Measurements from ENCODE around the gene GRB10.

Gene GRB10

DNA sequence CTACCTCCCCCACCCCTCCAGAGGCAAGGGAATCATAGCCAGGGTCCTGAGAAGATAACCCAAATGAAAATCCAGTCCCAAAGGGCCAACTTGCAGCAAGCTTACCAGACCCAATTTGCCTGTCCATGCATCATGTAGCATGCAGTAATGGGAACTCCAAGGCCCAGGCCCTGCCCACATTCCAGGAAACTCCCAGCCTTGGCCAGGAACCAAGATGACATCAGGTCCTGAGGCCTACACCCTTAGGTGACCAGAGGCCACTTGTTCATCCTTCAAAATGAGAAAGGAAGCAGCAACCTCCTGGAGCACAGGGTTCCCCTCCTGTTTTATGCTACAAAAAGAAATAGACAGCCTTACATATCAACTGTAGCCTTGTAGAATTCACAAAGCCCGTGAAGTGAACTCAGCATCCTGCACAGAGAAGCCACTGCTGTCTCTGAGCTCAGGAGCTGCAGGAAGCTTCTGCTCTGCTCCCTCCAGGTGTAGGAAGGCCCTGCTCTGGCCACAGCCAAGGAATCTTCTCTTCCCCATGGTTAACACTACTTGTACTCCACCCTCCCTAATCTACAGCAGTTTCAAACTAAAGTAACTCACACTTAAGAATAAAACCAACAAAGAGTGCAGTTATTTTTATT, 30.3 kb upstream of the GRB10 start:
- no peaks in the 10 kb centered on the region for H3K36me3 Mint-ChIP-seq (ENCODE audit: low read depth)
- H3K9me3 Mint-ChIP-seq = no peaks in the 10 kb centered on the region
- H3K27me3 Mint-ChIP-seq = peaks cover 5% of the 10 kb centered on the region

DNA sequence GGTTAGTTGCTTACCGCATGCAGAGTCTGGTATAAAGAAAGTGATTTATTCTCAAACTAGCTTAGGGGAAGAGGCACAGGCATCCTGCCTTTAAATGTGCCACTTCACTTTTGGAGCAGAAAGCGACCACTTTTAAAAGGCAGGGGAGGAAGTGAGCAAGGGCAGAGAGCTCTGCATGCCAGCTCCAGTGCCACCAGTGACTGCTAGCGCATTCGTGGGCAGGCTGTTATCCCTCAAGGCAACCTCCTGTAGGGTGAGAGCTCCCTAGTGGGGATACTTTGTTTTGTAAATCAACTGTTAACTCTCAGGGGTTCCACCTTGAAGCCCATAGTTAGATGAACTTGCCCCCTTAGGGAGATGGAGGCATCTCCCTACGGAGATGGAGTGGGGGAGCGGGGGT, 29.4 kb upstream of the GRB10 start:
- no peaks in the 10 kb centered on the region for H3K9me3 Mint-ChIP-seq
- H3K27ac Mint-ChIP-seq = no peak overlapping the region
- H3K27me3 Mint-ChIP-seq = peaks cover 5% of the 10 kb centered on the region
- no peak overlapping the region for H3K4me3 Mint-ChIP-seq
- no peaks in the 10 kb centered on the region for H3K4me1 Mint-ChIP-seq (ENCODE audit: low read depth)
- no peaks in the 10 kb centered on the region for H3K36me3 Mint-ChIP-seq (ENCODE audit: low read depth)

More for the DNA sequence above, 30.3 kb upstream of the GRB10 start:
- no peaks in the 10 kb centered on the region for H3K4me1 Mint-ChIP-seq (ENCODE audit: low read depth)
- H3K4me3 Mint-ChIP-seq = no peak overlapping the region
- H3K27ac Mint-ChIP-seq = no peak overlapping the region

DNA sequence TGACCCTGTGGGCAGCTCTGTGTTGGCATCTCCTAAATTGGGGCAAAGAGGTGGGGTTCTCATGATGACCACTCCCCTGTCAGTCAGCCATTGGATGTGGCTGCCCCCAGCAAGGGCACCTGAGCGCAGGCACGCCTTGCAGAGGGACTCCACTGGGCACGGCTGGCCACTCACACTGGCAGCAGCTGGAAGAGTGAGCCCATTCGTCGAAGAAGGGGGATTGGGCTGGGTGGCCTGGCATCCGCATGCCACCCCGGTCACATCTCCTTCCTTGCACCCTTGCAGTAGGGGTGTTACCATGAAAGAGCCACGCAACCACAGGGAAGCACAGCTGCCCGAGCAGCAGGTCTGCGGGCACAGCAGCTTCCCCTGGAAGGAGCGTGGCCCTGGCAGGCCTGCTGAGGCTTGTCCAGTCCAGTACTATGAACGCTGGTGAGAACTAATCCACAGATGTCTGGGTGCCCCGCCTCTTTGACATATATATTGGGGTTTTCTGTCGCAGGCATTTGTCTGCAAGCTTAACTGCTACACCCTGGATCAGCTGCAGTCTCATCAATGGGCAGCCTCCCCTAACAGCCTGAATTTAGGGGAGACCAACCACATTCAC, 25.7 kb upstream of the GRB10 start:
- no peaks in the 10 kb centered on the region for H3K27me3 Mint-ChIP-seq
- H3K4me1 Mint-ChIP-seq (ENCODE audit: low read depth) = peaks cover 14% of the 10 kb centered on the region
- H3K27ac Mint-ChIP-seq = no peak overlapping the region
- no peak overlapping the region for H3K4me3 Mint-ChIP-seq
- no peaks in the 10 kb centered on the region for H3K9me3 Mint-ChIP-seq
- H3K36me3 Mint-ChIP-seq (ENCODE audit: low read depth) = no peaks in the 10 kb centered on the region

DNA sequence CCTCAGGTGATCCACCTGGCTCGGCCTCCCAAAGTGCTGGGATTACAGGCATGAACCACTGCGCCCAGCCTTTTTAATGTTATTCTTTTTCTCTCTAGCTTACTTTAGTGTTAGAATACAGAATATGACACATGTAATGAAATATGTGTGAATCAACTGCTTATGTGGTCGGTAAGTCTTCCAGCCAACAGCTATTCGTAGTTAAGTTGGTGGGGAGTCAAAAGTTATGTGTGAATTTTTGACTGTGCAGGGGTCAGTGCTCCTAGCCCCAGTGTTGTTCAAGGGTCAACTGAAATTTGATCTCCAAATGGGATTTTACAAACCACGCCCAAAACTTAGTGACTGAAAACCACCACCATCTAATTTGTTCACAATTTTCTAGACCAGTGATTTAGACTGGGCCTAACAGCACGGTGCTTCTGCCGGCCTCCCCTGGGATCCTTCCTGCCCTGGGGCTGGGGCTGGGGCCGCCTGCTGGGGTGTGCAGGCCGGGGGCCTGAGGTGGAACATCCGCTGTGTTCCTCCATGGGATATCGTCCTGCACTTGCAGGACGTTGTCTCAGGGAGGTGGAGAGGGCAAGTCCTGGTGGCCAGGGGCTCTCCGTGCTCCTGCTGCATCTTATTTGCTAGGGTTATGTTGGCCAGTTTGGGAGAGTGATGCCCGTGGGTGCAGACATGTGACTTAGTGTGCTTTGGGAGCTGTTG, 24.5 kb upstream of the GRB10 start:
- H3K36me3 Mint-ChIP-seq (ENCODE audit: low read depth) = no peaks in the 10 kb centered on the region
- no peak overlapping the region for H3K4me3 Mint-ChIP-seq
- H3K27me3 Mint-ChIP-seq = no peaks in the 10 kb centered on the region
- no peaks in the 10 kb centered on the region for H3K9me3 Mint-ChIP-seq
- H3K27ac Mint-ChIP-seq = no peak overlapping the region
- peaks cover 14% of the 10 kb centered on the region for H3K4me1 Mint-ChIP-seq (ENCODE audit: low read depth)

DNA sequence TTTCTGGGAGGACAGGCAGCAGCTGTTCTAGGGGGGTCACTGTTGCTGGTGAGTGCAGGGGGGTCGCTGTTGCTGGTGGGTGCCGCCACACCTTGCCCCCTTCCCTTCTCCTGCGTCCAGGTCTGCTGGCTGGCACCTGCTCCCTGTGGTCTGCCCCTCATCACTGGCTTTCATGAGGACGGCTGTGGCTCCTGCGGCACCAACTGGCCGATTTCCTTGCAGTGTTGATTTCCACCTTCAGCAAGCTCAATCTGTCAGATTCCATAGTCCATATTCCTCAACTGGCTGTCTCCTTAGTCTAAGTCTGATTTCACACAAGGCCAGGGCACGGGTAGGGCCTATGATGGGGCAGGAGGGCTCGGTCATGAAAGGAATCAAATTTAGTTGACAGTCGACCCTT, 23.4 kb upstream of the GRB10 start:
- Mint-ChIP-seq H3K27me3 (peaks cover 4% of the 10 kb centered on the region), H3K4me3 (no peak overlapping the region), H3K9me3 (no peaks in the 10 kb centered on the region), H3K4me1 (ENCODE audit: low read depth) (peaks cover 14% of the 10 kb centered on the region), H3K36me3 (ENCODE audit: low read depth) (no peaks in the 10 kb centered on the region), H3K27ac (no peak overlapping the region)

DNA sequence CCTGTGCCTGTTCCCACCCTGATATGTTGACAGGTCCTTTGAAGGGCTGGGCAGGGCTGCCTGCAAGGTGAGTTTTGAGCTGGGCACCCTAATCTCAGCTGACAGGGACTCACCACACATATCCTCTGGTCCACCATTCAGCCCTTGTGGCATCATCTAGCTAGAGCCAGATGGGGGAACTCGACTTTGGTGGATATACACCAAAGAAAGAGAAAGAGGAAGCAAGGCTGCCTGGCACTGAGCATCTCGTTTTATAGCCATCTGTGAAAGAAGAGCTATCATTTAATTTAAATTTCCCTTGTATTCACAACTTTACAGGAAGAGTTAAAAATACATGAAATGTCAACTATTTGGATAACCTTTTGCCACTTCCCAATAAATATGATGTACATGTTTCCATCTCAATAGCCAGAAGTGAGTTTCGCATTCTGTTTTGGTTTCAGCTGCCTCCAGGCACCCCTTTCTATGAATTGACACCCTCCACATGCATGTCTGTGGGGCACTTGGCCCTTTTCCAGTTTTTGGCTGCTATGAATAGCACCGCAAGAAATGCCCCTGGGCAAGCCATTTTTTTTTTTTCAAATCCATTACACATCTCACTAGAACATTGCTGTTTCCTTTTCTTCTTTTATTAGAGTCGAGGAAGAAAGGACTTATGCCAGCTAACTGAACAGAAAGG, 22.9 kb upstream of the GRB10 start:
- Mint-ChIP-seq H3K27ac (no peak overlapping the region), H3K27me3 (peaks cover 4% of the 10 kb centered on the region), H3K4me1 (ENCODE audit: low read depth) (peaks cover 14% of the 10 kb centered on the region), H3K4me3 (no peak overlapping the region), H3K36me3 (ENCODE audit: low read depth) (no peaks in the 10 kb centered on the region), H3K9me3 (no peaks in the 10 kb centered on the region)

DNA sequence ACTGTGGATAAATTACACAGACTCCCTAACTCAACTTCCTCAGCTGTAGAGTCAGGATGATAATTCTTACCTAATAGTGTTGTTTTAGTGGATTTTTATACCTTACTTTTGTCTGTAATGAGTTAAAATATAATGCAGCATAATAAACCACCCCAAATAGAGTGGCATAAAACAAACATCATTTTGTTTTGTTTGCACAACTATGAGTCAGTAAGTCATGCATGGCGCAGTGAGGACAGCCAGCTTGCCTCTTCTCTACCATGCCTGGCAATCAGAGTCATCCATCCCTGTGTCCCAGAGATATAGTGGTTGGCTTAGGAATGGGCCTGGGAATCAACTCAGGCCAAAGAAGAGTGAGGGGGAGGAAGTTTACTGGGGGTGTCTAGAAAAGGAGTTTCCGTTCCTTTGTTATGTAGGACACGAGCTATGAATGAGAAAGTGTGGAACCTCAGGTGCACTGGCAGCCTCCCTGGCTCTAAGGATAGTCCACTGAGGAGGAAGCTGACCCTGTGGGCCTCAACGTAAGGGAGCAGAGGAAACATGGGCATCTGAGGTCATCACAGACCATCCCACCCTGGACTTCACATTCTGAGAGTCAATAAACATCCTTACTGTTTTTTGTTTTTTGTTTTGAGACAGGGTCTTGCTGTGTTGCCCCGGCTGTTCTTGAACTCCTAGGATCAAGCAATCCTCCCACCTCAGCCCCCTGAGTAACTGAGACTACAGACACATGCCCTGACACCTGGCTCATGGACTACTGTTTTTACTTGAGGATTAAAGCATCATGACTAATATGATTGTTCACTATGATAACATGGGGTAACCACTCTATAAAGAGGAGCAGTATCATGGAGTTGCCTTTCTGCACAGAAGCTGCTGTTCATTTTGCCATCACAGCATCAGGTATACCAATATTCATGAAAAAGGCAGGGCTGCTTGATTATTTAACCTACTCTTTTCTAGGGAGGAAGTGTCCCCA, 21.0 kb upstream of the GRB10 start:
- H3K9me3 Mint-ChIP-seq = no peaks in the 10 kb centered on the region
- H3K36me3 Mint-ChIP-seq (ENCODE audit: low read depth) = no peaks in the 10 kb centered on the region
- no peak overlapping the region for H3K4me3 Mint-ChIP-seq
- peaks cover 6% of the 10 kb centered on the region for H3K27me3 Mint-ChIP-seq
- H3K4me1 Mint-ChIP-seq (ENCODE audit: low read depth) = peaks cover 14% of the 10 kb centered on the region
- no peak overlapping the region for H3K27ac Mint-ChIP-seq

DNA sequence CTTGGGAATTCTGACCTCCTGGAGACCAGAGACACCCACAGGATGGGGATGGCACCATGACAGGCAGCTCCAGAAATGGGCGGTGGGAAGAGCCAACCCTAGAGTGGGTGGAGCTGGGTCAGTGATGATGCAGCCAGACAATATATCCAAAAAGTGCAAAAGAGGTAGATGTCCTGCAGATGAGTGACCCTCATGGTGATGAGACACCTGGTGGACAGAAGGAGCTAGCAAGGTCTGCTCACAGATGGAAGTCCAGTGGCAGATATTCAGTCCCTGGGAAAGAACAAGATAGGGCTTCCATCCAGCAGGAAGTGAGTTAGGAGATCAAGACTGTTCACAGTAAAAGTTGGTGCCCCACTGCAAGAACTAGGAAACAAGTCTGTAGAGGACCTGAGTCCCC, 19.2 kb upstream of the GRB10 start:
- Mint-ChIP-seq H3K4me1 (ENCODE audit: low read depth) (peaks cover 14% of the 10 kb centered on the region), H3K4me3 (no peak overlapping the region), H3K27me3 (peaks cover 10% of the 10 kb centered on the region), H3K9me3 (no peaks in the 10 kb centered on the region), H3K36me3 (ENCODE audit: low read depth) (no peaks in the 10 kb centered on the region), H3K27ac (no peak overlapping the region)

DNA sequence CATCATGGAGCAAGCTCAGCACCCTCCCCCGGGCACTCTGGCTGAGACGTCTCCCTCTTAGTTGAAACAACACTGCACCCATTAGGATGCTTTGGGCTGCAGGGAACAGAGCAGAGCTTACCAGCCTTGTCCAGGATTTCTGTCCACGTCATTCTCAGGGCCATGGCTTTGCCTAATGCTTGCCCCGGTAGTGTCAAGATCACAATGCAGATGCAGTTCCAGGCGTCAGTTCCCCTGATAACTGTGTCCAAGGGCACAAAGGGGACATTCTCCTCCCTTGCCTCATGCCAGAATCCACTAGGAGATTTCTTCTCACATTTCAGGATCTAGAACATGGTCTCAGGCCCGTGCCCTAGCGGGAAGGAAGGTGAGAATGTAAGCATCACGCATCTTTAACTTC, 17.2 kb upstream of the GRB10 start:
- Mint-ChIP-seq H3K27me3 (peaks cover 17% of the 10 kb centered on the region), H3K36me3 (ENCODE audit: low read depth) (no peaks in the 10 kb centered on the region), H3K4me3 (no peak overlapping the region), H3K4me1 (ENCODE audit: low read depth) (peaks cover 3% of the 10 kb centered on the region), H3K27ac (no peak overlapping the region), H3K9me3 (no peaks in the 10 kb centered on the region)

DNA sequence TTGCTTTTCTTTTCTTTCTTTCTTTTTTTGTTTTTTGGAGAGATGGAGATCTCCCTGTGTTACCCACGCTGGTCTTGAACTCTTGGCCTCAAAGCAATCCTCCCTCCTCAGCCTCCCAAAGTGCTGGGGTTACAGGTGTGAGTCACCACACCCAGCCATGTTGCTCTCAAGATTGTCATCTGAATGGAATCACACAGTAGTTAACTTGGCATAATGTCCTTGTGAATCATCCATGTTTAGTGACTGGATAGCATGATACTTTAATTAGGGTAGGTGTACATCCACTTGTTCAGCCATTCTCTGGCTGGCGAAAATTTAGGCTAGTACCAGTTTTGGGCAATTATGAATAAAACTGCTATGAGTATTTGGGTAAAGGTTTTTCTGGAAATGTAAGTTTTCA, 15.4 kb upstream of the GRB10 start:
- no peak overlapping the region for H3K4me3 Mint-ChIP-seq
- H3K27ac Mint-ChIP-seq = no peak overlapping the region
- no peaks in the 10 kb centered on the region for H3K9me3 Mint-ChIP-seq
- H3K36me3 Mint-ChIP-seq (ENCODE audit: low read depth) = no peaks in the 10 kb centered on the region
- H3K27me3 Mint-ChIP-seq = peaks cover 30% of the 10 kb centered on the region
- H3K4me1 Mint-ChIP-seq (ENCODE audit: low read depth) = no peaks in the 10 kb centered on the region

DNA sequence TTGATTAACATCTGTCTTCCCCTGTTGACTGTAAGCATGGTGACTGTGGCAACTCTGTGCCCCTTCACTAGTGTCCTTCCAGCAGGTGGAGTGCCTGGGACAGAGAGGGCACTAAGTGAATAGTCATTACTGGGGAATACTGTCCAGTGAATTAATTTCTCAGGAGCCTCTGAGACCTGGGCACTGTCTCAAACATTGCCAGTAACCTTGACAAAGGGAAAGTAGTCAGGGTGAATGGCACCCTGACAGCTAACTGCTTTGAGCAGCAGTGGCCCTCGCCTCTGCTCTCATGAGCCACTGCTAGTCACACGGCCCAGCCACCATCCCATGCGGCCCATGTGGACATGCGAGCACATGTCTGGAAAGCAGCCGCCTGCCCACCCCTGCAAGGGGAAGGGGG, 13.1 kb upstream of the GRB10 start:
- no peak overlapping the region for H3K27ac Mint-ChIP-seq
- peaks cover 4% of the 10 kb centered on the region for H3K4me1 Mint-ChIP-seq (ENCODE audit: low read depth)
- no peaks in the 10 kb centered on the region for H3K9me3 Mint-ChIP-seq
- H3K4me3 Mint-ChIP-seq = no peak overlapping the region
- peaks cover 41% of the 10 kb centered on the region for H3K27me3 Mint-ChIP-seq
- no peaks in the 10 kb centered on the region for H3K36me3 Mint-ChIP-seq (ENCODE audit: low read depth)

DNA sequence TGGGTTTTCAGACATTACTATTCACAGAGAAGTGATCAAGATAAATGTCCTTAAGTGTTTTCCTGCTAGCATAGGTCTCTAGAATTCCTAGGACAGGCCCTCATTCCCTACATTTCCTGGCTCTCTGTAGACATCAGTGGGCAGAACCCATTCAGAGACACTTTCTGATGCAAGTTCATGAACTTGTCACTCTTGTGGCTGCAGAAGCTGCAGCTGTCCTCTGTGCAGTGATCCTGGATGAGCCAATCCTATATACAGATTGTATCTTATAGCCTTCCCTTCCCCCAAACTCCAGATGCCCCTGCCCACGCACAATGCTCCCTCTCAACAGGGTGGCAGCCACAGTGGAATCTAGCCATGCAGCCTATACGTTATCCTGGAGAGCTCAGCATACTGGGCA, 12.6 kb upstream of the GRB10 start:
- Mint-ChIP-seq H3K4me3 (no peak overlapping the region), H3K27ac (no peak overlapping the region), H3K36me3 (ENCODE audit: low read depth) (no peaks in the 10 kb centered on the region), H3K4me1 (ENCODE audit: low read depth) (peaks cover 4% of the 10 kb centered on the region), H3K27me3 (peaks cover 47% of the 10 kb centered on the region), H3K9me3 (no peaks in the 10 kb centered on the region)

DNA sequence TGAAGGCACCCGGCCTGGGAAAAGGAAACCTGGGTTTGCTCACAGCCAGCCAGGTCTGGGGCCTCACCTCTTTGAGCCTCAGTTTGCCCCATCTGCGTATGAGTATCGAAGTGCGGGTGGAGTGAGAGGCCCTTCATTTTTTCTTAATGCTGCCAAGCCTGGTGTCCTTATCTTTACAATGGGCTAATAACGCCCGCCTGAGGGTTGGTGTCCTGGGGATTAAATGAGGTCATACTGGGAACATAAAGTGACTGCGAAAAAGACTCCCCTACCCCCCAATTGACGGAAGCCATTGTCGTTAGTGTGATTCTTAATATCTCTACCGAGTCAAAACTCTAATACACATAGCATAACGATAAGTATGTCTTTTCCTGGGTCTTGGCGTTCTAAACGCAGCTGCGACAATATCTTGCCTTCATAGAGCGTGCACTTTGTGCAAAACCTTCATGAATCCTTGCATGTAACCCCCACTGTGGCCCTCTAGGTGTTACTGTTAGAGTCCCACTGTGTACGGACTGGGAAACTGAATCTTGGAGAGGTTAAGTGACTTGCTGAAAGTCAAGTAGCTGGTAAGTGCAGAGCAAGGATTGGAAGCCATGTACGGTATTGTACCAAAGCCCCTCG, 11.4 kb upstream of the GRB10 start:
- Mint-ChIP-seq H3K27me3 (peaks cover 58% of the 10 kb centered on the region), H3K36me3 (ENCODE audit: low read depth) (no peaks in the 10 kb centered on the region), H3K27ac (no peak overlapping the region), H3K9me3 (no peaks in the 10 kb centered on the region), H3K4me3 (peak overlapping the region; percentile 62), H3K4me1 (ENCODE audit: low read depth) (peaks cover 4% of the 10 kb centered on the region)

Data from stimulated activated naive CD8-positive, alpha-beta T cell treated with anti-CD3 and anti-CD28 coated beads, Interleukin-15, Interleukin-2, amounts not matched to agents 100 ng/mL and 50 ng/mL, for 24 hours (primary cell).